ENCODE data around the gene AREG. TPM values are rescaled to one million over a fixed set of nuclear protein-coding genes. Genes with fewer than 3 reads are reported as not detected.

The AREG gene
- total and polyA plus RNA-seq, 2 of the 4 experiments (the other 2 are of a cell fraction): 0.17 to 0.18 TPM

GRCh38 chr4:74433541-74434172, 11.3 kb upstream of the AREG start:
- Histone ChIP-seq H4K5ac (ENCODE audit: low read depth, low read length) (no peak overlapping the region), H3K23ac (ENCODE audit: low read depth, low read length) (no peak overlapping the region), H3K27me3 (ENCODE audit: control insufficient read depth, insufficient read depth, low read length) (no peaks in the 10 kb centered on the region), H2AFZ (replicated peaks; ENCODE audit: low read length, poor library complexity) (no peak overlapping the region), H2AK9ac (replicated peaks; ENCODE audit: low read depth, low read length, poor library complexity) (no peak overlapping the region), H3K9ac (ENCODE audit: low read depth, low read length) (no peak overlapping the region), H3K18ac (ENCODE audit: low read depth, low read length) (no peak overlapping the region), H3K4me1 (ENCODE audit: control insufficient read depth, insufficient read depth, low read length) (no peaks in the 10 kb centered on the region), H3K9me1 (ENCODE audit: insufficient read depth, low read length) (no peaks in the 10 kb centered on the region), H3K9me3 (ENCODE audit: control insufficient read depth, insufficient read depth, low read length) (no peaks in the 10 kb centered on the region), H2BK120ac (ENCODE audit: low read depth, low read length) (no peak overlapping the region), H2BK15ac (ENCODE audit: low read depth, low read length) (no peak overlapping the region), H2BK5ac (ENCODE audit: low read depth, low read length, poor library complexity, severe bottlenecking) (no peak overlapping the region), H3K4ac (ENCODE audit: low read depth, low read length) (no peak overlapping the region), H4K8ac (ENCODE audit: low read depth in 2 of 2, low read length in 2 of 2) (no peak overlapping the region), H3K14ac (replicated peaks; ENCODE audit: low read depth, low read length) (no peak overlapping the region), H2AK5ac (ENCODE audit: low read depth, low read length) (no peak overlapping the region), H2BK20ac (ENCODE audit: low read depth, low read length) (no peak overlapping the region), H4K20me1 (ENCODE audit: insufficient read depth, low read length) (no peaks in the 10 kb centered on the region), H3K27ac (ENCODE audit: insufficient read depth, low read length) (no peak overlapping the region), H3K4me3 (ENCODE audit: insufficient read depth, low read depth, low read length) (no peak overlapping the region), H3K4me2 (ENCODE audit: low read depth, low read length) (no peak overlapping the region), H3K56ac (ENCODE audit: extremely low read depth, insufficient read depth, low read length) (no peak overlapping the region), H3K36me3 (ENCODE audit: control insufficient read depth, insufficient read depth, low read length) (no peaks in the 10 kb centered on the region), H4K91ac (ENCODE audit: insufficient read depth, low read depth, low read length) (no peak overlapping the region), H3K79me1 (ENCODE audit: low read depth in 1 of 2, low read length in 2 of 2) (no peaks in the 10 kb centered on the region)
- TF ChIP-seq POLR2A (IDR thresholded peaks at IDR 0.05; ENCODE audit: low read depth, low read length) (no peak), CEBPB (IDR thresholded peaks at IDR 0.05; ENCODE audit: low read depth, low read length) (no peak), RCOR1 (IDR thresholded peaks at IDR 0.05; ENCODE audit: insufficient replicate concordance, low read length) (no peak), FOS (IDR thresholded peaks at IDR 0.05; ENCODE audit: low read depth, low read length) (no peak), BHLHE40 (IDR thresholded peaks at IDR 0.05; ENCODE audit: low read depth, low read length) (no peak), RFX5 (IDR thresholded peaks at IDR 0.05; ENCODE audit: low read depth, low read length) (no peak)
- ATAC-seq (ENCODE audit: low read depth): no peak
- intact Hi-C loops (cut with micrococcal nuclease): no loop called here
- ChIA-PET CTCF (interaction anchor here (1.6 kb wide), 1 partner anchor 11 kb away, joined by 5 read pairs; the partner anchor contains the start of gene AREG), POLR2A (ENCODE audit: unreplicated experiment) (no interaction called here)
- in situ Hi-C loops (cut with MboI; ENCODE audit: low sequenced_read_pairs): no loop called here
- no TSS peak for BruUV-seq (replicated peaks)
- DNase-seq: no peak
- dilution Hi-C loops (cut with HindIII; ENCODE audit: low sequenced_read_pairs, unreplicated experiment): no loop called here
- WGBS, 2 experiments (ENCODE audit: extremely low coverage in 2 of 2, insufficient read length in 1 of 2): 100% methylated on average over 2 of the region's 7 CpGs; no CpG with 5 or more reads in 1 of the 2 experiments

Data from IMR-90 (cell line).